ENCODE results near the gene SAP25.
A peak's percentile ranks its signal among the peaks of the same experiment; 100 is the strongest.

DNA sequence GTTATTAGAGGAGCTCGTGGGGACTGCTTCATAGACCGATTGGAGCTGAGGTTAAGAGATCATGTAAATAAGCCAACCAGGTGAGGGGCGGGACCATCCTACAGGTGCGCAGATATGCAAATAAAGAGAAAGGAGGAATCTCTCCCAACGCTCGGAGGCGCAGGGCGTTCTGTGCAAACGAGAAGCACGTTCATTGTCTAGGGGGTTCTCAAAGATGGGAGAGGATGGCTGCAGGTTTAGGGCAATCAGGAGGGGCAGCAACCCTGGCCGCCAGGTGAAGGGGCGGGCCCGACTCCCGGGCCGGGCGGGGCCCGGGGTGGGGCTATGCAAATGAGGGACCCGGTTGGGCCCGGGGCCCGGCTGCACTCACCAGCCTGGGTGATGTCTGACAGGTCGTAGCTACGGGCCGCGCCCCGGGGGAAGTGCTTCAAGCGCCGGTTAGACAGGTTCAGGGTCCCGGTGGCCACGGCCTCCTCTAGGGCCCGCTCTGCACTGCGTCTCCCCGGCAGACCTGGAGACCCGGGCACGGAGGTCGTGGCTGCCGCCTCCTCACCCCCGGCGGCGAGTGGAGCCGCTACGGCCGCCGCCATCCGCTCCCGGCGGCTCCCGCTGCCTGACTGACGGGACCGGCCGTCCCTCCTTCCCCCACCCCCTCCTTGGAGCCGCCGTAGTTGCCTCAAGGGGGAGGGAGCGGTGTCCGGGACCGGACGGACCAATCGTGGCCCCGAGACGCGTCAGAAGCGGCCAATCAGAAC is 12.0 kb upstream of the SAP25 start, which contains the start of gene LRCH4:
- TF ChIP-seq, protein P1, sequence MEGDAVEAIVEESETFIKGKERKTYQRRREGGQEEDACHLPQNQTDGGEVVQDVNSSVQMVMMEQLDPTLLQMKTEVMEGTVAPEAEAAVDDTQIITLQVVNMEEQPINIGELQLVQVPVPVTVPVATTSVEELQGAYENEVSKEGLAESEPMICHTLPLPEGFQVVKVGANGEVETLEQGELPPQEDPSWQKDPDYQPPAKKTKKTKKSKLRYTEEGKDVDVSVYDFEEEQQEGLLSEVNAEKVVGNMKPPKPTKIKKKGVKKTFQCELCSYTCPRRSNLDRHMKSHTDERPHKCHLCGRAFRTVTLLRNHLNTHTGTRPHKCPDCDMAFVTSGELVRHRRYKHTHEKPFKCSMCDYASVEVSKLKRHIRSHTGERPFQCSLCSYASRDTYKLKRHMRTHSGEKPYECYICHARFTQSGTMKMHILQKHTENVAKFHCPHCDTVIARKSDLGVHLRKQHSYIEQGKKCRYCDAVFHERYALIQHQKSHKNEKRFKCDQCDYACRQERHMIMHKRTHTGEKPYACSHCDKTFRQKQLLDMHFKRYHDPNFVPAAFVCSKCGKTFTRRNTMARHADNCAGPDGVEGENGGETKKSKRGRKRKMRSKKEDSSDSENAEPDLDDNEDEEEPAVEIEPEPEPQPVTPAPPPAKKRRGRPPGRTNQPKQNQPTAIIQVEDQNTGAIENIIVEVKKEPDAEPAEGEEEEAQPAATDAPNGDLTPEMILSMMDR (IDR thresholded peaks at IDR 0.05), result 0 out of 2 replicates have a peak, but pooled peaks have one; percentile 9
- no peak for TF ChIP-seq ZFX (IDR thresholded peaks at IDR 0.05; ENCODE audit: borderline replicate concordance)
